HG03432 (cell line): ENCODE measurements around the gene TPP1.

ENCODE experiments used
- ATAC-seq: cut with Tn5 transposase; IDR thresholded peaks from one replicate; pipeline ENCODE4 v1.9.1; 2021; ENCODE audit warnings: mild to moderate bottlenecking, moderate library complexity; ENCODE audit not compliant: unreplicated experiment

The TPP1 gene

DNA sequence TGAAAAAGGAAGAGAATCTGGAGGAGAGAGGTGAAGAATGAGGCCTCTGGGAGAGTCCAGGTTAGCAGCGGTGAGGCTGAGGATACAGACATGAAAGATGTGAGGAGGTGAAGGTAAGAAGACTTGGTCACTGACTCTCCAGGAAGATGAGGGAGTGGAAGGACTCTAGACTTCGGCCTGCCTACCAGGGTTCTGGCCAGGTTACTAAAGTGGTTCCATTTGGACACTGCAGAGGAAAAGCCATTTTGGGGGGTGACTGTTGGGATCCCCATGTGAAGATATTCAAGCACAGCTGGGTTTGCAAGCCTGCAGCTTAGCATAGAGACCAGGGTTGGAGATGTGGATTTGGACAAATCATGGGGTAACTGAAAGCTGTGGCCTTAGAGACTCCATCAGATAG is 28.6 kb upstream of the TPP1 start:
- no peak for ATAC-seq

GRCh38 chr11:6646918-6647679 is 27.9 kb upstream of the TPP1 start:
- peak; percentile 94 for ATAC-seq

- ATAC-seq, result no peak
These were observed 27.3 kb upstream of the TPP1 start for GRCh38 chr11:6646576-6646917.

GRCh38 chr11:6646071-6646470 is 26.8 kb upstream of the TPP1 start:
- no peak for ATAC-seq

DNA sequence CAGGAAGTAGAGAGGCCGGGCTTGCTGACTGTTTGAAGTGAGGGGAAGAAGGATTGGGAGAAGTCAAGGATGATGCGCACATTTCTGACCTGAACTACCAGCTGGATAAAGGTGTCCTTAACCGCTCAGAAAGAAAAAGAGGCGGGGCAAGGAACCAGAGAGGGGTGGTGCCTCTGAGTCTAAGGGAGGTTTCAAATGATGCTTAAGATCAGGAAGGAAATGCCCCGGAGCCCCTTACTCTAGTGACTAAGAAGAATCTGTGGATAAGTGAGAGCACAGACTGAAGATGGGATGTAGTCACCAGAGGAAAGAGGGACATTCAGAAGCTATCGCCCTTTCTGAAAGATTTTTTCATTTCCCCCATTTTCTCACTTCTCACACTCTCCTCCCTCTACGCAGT is 23.7 kb upstream of the TPP1 start:
- no peak for ATAC-seq

DNA sequence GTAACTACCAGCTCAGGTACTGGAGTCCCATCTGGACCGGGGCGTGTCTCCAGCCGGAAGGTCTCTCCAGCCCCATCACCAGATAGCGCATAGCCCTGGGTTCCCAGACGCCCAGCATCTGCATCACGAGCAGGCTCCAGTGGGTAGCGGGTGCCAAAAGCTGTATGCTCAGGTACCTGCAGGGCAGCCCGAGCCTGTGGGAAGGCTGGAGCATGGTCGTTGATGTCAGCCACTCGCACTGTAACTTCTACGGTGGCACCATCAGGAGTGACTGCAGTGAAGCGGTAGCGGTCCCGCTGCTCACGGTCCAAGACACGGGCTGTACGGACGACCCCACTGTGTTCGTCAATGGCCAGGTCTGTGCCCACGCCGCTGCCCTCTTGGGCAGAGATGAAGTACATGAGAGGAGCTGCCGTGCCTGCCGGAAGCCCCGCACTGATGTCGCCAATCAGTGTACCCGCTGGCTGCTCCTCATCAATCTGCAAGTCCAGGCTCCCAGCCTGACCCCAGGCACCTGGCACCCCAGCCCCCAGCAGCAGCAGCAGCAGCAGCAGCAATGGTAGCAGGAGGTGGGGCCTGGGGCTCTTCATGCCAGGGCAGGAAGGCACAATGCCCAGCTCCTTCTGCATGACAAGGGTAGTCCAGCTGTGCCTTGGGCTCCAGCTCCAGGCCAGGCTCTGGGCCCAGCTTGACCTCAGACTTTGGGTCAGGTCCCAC is 21.9 kb upstream of the TPP1 start:
- no peak for ATAC-seq

GRCh38 chr11:6640036-6640984 is 21.1 kb upstream of the TPP1 start:
- ATAC-seq, result no peak

DNA sequence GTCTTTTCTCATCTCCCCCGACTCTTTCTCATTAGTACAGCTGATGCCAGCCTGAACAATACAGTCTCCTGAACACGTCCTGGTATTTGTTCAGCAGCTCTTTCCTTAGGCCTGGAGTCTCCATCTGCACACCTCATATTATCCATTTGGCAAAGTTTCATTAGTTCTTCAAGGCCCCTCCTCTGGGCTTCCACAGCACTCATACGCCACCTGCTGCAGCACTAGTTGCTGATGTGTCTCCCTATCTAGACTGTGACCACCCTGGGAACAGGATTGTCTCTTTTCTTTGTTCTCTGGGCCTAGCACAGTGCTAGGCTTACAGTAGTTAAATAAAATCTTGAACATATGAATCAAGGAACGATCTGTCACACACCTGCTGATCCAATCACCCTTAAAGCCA is 19.2 kb upstream of the TPP1 start:
- ATAC-seq, result no peak

DNA sequence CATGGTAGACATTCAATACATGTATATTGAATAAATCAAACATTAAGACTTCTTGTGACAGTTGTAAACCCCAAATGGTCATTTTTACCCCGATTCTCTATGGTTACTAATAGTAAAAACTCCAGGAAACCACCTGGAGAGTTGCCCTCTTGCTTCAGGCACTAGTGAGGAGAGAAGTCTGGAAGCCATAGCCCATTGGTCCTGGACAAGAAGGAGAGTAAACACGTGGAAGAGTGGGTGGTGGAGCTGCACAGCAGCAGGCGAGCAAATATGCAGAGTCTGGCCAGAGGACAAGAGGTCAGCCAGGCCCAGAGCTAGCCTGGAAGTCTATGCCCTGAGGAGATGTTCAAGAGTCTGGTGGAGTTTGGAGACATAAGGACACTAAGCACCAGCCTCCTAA is 18.6 kb upstream of the TPP1 start:
- no peak for ATAC-seq

DNA sequence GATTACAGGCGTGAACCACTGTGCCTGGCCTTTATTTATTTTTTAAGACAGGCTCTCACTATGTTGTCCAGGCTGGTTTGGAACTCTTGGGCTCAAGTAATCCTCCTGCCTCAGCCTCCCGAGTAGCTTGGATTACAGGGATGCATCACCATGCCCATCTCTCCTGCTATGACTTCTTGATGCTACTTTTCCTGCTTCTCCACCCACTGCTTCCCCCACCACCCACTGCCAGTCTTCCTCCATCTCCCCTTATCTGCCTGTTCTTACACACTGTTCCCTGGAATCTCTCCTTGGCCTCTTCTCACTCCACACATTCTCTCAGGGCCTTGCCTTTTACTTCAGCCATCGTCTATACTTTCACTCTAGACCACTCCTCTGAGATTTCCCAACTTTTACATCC is 17.3 kb upstream of the TPP1 start:
- no peak for ATAC-seq

GRCh38 chr11:6635082-6635932 is 16.1 kb upstream of the TPP1 start:
- no peak for ATAC-seq

GRCh38 chr11:6634534-6634933 is 15.3 kb upstream of the TPP1 start:
- ATAC-seq, result no peak

- ATAC-seq, result no peak
These were observed 14.5 kb upstream of the TPP1 start for GRCh38 chr11:6633422-6634408.

DNA sequence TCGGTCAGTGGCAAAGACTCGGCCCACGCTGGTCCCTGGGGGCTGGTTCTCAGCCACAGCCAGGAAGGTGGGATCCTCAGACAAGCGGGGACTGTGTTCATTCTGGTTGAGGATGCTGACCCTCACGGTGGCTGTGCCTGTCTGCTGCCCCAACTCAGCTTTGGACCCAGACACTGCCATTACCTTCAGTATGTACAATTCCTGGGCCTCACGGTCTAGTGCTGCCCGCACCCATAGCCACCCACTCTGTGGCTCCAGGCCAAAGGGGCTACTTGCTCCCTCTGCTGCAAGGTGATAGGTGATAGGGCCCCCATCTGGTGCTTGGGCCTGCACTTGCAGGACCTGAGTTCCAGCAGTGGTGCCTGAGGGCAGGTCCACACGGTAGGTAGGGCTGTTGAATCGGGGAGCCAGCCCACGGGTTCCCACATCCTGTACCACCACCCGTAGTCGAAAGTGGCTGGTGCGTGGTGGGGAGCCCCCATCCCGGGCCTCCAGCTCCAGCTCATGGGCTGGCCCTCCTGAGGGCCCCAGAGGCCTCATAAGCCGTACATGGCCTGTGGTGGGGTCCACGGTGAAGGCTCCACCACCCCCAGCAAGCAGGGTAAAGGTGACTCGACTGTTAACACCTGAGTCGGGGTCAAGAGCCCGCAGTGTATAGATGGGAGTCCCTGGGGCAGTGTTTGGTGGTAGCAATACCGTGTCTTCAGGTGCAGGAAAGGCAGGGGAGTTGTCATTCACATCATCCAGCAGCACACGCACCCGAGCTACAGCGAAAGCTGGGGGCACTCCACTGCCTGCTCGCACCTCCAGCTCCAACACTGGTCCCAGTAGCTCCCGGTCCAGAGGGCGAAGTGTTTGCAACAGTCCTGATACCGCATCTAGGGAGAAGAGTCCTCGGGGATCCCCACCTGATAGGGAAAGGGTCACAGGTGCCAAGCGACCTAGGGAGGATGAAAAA is 13.2 kb upstream of the TPP1 start:
- ATAC-seq, result no peak

- no peak for ATAC-seq
These were observed 12.2 kb upstream of the TPP1 start for GRCh38 chr11:6631361-6631890.

- ATAC-seq, result no peak
These were observed 11.5 kb upstream of the TPP1 start for GRCh38 chr11:6630632-6631291.

GRCh38 chr11:6629892-6630631 is 10.8 kb upstream of the TPP1 start:
- ATAC-seq, result no peak
